ENCODE results near the gene TMEM151B.
"Not testable (repeated sequence)": the region's sequence is repeated elsewhere in the genome, so short reads cannot be mapped to it uniquely, and the experiment has no call there.

The TMEM151B gene

GRCh38 chr6:44349904-44350649, 79.8 kb downstream of the TMEM151B start:
- Histone ChIP-seq H3K9ac (ENCODE audit: low read length) (no peak overlapping the region), H3K9me3 (ENCODE audit: insufficient read depth, low read length) (no peaks in the 10 kb centered on the region)
- no peak for TF ChIP-seq EZH2phosphoT487 (IDR thresholded peaks at IDR 0.05; ENCODE audit: low read depth)
- TF ChIP-seq CTCF (IDR thresholded peaks at IDR 0.05; ENCODE audit: low read depth, low read length), result no peak

GRCh38 chr6:44350650-44350994, 80.4 kb downstream of the TMEM151B start:
- not testable (repeated sequence) for H3K79me2 ChIP-seq (ENCODE audit: low read length); H3K27ac ChIP-seq (ENCODE audit: low read length); H4K20me1 ChIP-seq (ENCODE audit: insufficient read depth, low read length); H2AFZ ChIP-seq (ENCODE audit: low read depth, low read length); H3K36me3 ChIP-seq (replicated peaks; ENCODE audit: low read depth, low read length); H3K27me3 ChIP-seq (ENCODE audit: low read depth, low read length); H3K4me1 ChIP-seq (ENCODE audit: low read length); H3K9me3 ChIP-seq (ENCODE audit: insufficient read depth, low read length); H3K4me2 ChIP-seq (ENCODE audit: low read length); H3K9ac ChIP-seq (ENCODE audit: low read length); H3K4me3 ChIP-seq (ENCODE audit: low read length)

More at GRCh38 chr6:44349904-44350649, 79.8 kb downstream of the TMEM151B start:
- Histone ChIP-seq H3K4me1 (ENCODE audit: low read length) (no peaks in the 10 kb centered on the region), H4K20me1 (ENCODE audit: insufficient read depth, low read length) (no peaks in the 10 kb centered on the region), H3K27ac (ENCODE audit: low read length) (no peak overlapping the region), H3K4me2 (ENCODE audit: low read length) (no peak overlapping the region), H3K27me3 (ENCODE audit: low read depth, low read length) (peaks cover 13% of the 10 kb centered on the region), H3K36me3 (replicated peaks; ENCODE audit: low read depth, low read length) (no peaks in the 10 kb centered on the region), H2AFZ (ENCODE audit: low read depth, low read length) (no peak overlapping the region), H3K79me2 (ENCODE audit: low read length) (no peaks in the 10 kb centered on the region), H3K4me3 (ENCODE audit: low read length) (no peak overlapping the region)

- Histone ChIP-seq H3K36me3 (replicated peaks; ENCODE audit: low read depth, low read length) (no peaks in the 10 kb centered on the region), H3K9ac (ENCODE audit: low read length) (no peak overlapping the region), H3K9me3 (ENCODE audit: insufficient read depth, low read length) (no peaks in the 10 kb centered on the region), H2AFZ (ENCODE audit: low read depth, low read length) (no peak overlapping the region), H3K27ac (ENCODE audit: low read length) (no peak overlapping the region), H3K79me2 (ENCODE audit: low read length) (no peaks in the 10 kb centered on the region), H3K27me3 (ENCODE audit: low read depth, low read length) (peaks cover 19% of the 10 kb centered on the region; the same call in 1 of the 2 replicates), H3K4me3 (ENCODE audit: low read length) (no peak overlapping the region), H3K4me1 (ENCODE audit: low read length) (no peaks in the 10 kb centered on the region), H3K4me2 (ENCODE audit: low read length) (no peak overlapping the region), H4K20me1 (ENCODE audit: insufficient read depth, low read length) (no peaks in the 10 kb centered on the region)
- TF ChIP-seq CTCF (IDR thresholded peaks at IDR 0.05; ENCODE audit: low read depth, low read length) (no peak), EZH2phosphoT487 (IDR thresholded peaks at IDR 0.05; ENCODE audit: low read depth) (no peak)
These were observed 82.0 kb downstream of the TMEM151B start for GRCh38 chr6:44352259-44352658.

- Histone ChIP-seq H3K27ac (ENCODE audit: low read length) (no peak overlapping the region), H3K4me2 (ENCODE audit: low read length) (no peak overlapping the region), H3K4me3 (ENCODE audit: low read length) (no peak overlapping the region), H4K20me1 (ENCODE audit: insufficient read depth, low read length) (no peaks in the 10 kb centered on the region), H3K36me3 (replicated peaks; ENCODE audit: low read depth, low read length) (no peaks in the 10 kb centered on the region), H3K9me3 (ENCODE audit: insufficient read depth, low read length) (no peaks in the 10 kb centered on the region), H3K4me1 (ENCODE audit: low read length) (no peaks in the 10 kb centered on the region), H3K27me3 (ENCODE audit: low read depth, low read length) (peaks cover 25% of the 10 kb centered on the region; the same call in 1 of the 2 replicates), H2AFZ (ENCODE audit: low read depth, low read length) (no peak overlapping the region), H3K79me2 (ENCODE audit: low read length) (no peaks in the 10 kb centered on the region), H3K9ac (ENCODE audit: low read length) (no peak overlapping the region)
- TF ChIP-seq EZH2phosphoT487 (IDR thresholded peaks at IDR 0.05; ENCODE audit: low read depth), result no peak
- TF ChIP-seq CTCF (IDR thresholded peaks at IDR 0.05; ENCODE audit: low read depth, low read length), result no peak
These were observed 83.1 kb downstream of the TMEM151B start for GRCh38 chr6:44353336-44353735.

Measured in OCI-LY3 (cell line).